Astrocyte of the hippocampus (primary cell): ENCODE data around the gene WNT6.

Experiments
- DNase-seq: peaks from one replicate; pipeline ENCODE4 v3.0.0; 2011; ENCODE audit warnings: low read depth, low spot score

WNT6 gene

DNA sequence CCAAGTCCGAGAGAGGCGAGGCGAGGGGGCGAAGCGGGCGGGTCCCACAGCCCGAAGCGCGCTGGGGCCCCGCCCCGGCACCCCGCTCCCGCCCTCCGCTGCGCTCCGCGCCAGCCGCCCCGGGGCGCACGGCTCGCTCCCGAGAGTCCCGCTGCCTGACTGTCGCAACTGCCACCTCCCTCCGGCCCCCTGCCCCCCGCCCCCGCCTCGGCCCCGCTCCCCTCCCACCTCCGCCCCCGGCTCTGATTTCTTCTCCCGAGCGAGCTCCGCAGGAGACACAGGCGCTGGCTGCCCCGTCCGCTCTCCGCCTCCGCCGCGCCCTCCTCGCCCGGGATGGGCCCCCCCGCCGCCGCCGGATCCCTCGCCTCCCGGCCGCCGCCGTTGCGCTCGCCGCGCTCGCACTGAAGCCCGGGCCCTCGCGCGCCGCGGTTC, at the start of gene WNT6:
Gene WNT6, plus strand, starts transcription at position 250 of the 432 bp plus-strand sequence. CDS start 233 bp downstream, outside the sequence.
- no peak for DNase-seq

GRCh38 chr2:218810256-218810655, 49.3 kb upstream of the WNT6 start:
- no peak for DNase-seq

- DNase-seq: no peak
Measured at GRCh38 chr2:218811382-218811781, 48.2 kb upstream of the WNT6 start.

- DNase-seq: no peak
Measured at GRCh38 chr2:218812096-218812815, 47.3 kb upstream of the WNT6 start.

DNA sequence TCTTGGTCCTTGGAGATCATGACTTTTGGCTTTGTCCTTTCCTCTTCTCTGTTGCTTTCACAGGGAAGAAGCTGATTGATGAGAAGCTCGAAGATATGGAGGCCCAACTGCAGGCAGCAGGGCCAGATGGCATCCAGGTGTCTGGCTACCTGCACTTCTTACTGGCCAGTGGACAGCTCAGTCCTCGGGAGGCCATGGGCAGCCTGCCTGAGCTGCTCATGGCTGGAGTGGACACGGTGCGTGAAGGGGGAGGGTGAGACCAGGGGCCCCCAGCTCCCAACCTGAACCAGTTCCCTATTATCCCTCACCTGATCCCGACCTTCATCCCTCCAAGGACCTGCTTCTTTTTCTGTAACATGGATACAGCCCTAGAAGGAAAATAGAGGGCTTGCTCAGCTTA, 46.7 kb upstream of the WNT6 start:
- no peak for DNase-seq

- no peak for DNase-seq
Measured at GRCh38 chr2:218813771-218814460, 45.7 kb upstream of the WNT6 start.

DNA sequence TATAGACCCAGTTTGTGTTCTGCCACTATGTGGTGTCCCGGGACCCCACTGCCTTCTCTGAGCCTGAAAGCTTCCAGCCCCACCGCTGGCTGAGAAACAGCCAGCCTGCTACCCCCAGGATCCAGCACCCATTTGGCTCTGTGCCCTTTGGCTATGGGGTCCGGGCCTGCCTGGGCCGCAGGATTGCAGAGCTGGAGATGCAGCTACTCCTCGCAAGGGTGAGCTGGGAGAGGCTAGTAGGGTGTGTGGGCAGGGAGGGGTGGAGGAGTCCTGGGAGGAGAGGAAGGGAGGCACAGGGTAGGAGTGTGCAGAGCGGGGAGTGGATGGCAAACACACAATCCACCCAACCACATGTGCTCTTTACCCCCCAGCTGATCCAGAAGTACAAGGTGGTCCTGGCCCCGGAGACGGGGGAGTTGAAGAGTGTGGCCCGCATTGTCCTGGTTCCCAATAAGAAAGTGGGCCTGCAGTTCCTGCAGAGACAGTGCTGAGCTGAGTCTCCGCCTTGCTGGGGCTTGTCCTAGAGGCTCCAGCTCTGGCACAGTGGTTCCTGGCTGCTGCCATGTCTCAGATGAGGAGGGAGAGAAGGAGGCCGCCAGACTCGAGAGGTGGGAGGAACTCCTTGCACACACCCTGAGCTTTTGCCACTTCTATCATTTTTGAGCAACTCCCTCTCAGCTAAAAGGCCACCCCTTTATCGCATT, 44.9 kb upstream of the WNT6 start:
- DNase-seq: no peak

GRCh38 chr2:218815244-218815637, 44.4 kb upstream of the WNT6 start:
- DNase-seq: no peak

- DNase-seq: no peak
Measured at GRCh38 chr2:218815649-218816048, 44.0 kb upstream of the WNT6 start.

GRCh38 chr2:218816561-218817011, 43.0 kb upstream of the WNT6 start:
- DNase-seq: no peak

GRCh38 chr2:218819093-218819492, 40.5 kb upstream of the WNT6 start:
- DNase-seq: no peak

DNA sequence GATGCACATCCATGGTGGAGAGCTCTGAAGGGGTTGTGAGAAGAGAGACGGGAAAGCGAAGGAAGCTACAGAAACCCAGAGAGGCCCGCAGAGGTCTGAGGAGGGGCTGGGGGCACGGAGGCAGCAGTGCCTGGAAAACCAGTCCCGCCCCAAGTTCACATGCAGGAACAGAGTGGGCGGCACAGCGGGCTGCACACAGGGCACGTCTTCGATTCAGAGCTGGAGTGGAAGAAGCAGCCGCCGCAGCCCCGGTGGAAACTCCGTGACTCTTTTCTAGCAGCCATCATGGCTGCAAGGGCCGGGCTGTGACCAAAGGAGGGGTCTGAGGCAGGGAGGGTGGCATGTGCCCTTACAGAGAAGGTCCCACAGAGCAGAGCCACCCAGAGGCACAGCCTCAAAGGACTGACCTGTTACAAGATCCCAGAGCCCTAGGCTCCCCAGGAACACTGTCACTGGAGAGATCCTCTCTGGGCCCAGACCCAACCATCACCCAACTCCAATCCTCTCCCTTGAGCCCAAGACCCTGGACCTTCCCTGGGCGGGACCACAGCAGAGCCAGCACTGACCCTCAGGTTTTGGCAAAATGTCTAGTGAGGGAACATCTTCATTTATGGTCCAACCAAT, 38.7 kb upstream of the WNT6 start:
- DNase-seq: no peak

- DNase-seq: no peak
Measured at GRCh38 chr2:218821605-218822211, 37.9 kb upstream of the WNT6 start.

DNA sequence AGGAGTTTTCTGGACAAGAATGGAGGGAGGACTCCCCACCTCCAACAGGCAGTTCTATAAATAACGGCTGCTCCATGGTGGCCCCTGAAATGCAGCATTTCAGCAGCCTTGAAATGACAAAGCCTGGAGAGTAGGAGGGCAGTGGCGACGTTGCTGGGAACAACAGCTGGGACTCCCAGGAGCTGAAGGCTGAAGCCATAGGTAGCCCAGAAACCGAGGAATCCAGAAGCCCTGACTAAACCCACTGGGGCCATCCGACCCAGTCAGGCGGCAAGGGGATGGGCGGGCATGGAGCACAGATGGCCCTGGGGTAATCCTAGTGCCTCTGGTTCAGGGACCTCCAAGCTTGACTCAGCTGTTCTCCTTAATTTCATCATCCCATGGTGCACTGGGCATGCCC, 37.0 kb upstream of the WNT6 start:
- no peak for DNase-seq

- DNase-seq: no peak
Measured at GRCh38 chr2:218823196-218823855, 36.3 kb upstream of the WNT6 start.

DNA sequence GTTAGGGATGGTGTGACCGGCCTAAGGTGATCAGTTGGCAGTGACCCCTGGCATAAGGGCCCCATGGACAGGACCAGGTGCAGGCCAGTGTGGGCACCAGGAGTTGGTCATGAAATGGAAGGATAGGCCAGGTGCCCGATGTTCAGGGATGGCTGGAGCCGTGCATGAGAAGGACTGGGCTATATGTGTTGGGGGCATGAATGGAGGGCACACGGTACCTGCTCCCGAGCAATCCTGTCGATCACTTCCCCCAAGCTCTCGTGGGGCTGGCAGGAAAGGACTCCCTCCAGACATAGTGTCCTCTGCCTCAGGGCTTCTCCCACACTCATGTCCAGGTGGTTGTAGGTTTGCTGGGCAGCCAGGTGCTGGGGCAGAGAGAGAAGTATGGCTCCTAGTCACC, 35.6 kb upstream of the WNT6 start:
- no peak for DNase-seq

DNA sequence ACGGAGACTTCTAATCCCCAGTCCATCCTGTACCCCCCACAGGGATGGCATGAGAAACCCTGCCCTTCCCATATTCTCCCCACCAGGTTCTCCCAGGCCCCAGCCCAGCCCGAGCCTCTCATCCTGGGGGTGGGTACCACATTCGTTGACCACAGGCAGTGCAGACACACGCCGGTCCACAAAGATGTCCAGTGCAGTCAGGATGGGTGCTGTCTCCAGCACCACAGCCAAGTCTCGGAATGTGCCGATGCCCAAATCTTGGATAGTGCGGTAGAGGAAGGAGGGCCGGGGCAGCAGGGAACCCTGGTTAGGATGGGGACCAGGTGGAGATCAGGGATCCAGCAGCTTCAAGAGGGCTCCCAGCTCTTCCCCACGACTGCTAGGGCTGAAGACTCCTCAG, 32.8 kb upstream of the WNT6 start:
- DNase-seq: no peak

DNA sequence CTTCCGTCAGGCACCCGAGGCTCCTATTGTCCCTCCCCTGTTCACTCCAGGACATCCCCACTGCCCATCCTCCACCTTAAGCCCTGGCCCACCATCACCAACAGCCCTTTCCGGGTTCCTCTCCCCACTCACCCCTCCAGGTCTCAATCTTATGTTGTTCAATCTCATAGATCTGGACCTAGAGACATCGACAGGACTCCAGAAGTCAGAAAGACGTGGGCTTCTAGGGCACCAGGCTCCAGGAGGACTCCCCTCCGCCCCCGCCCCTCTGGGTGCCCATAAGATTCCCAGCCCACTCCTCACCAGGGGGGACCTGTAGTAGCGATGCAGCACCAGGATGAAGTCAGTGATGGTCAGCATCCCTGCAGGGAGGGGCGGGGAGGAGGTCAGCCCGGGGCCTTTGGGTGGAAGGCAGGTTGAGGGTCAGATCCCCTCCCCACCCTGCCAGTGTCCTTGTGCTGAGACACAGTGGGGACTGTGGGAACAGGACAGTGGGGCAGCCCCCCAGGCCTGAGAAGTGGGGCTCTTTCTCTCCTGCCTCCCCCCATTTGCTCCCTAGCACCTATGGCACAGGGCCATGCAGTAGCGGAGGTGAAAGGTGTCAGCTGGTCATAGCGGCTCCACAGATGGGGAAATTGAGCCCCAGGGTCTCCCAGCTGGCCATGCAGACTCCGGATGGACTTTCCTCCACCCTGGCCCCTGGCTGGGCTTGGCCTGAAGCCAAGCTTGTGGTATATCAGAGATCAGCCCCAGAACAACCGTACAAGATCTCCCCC, 31.7 kb upstream of the WNT6 start:
- DNase-seq: no peak

- DNase-seq: no peak
Measured at GRCh38 chr2:218828477-218828778, 31.2 kb upstream of the WNT6 start.

GRCh38 chr2:218829868-218830451, 29.6 kb upstream of the WNT6 start:
- DNase-seq: no peak
